ENCODE measurements around the gene MCU.

MCU gene

GRCh38 chr10:72818076-72818475, 126.1 kb downstream of the MCU start:
- no peak for TF ChIP-seq POLR2A (IDR thresholded peaks at IDR 0.05; ENCODE audit: extremely low read depth, insufficient read length)
- TF ChIP-seq, protein P1, sequence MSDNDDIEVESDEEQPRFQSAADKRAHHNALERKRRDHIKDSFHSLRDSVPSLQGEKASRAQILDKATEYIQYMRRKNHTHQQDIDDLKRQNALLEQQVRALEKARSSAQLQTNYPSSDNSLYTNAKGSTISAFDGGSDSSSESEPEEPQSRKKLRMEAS (IDR thresholded peaks at IDR 0.05; ENCODE audit: low read depth, low read length): no peak
- H3K4me3 ChIP-seq (ENCODE audit: low read depth, low read length): no peak overlapping the region
- DNase-seq (ENCODE audit: low read depth): no peak

DNA sequence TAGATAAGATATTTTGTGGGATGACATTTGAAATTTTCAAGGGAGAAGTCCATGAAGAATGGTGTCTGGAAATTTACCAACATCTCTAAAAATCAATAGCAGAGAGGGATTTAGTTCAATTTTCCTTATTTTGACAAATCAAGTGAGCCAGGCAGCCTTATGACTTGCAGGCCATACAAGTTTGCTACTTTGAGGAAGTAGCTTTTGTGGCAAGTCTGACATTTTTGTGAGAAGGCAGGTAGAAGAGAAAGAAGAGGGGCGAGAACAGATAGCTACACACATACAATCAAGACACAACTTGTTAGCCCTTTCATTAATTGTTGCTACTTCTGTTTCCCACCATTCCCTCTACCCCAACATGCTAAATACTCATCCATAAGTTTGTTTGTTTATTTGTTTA, 127.1 kb downstream of the MCU start:
- TF ChIP-seq, protein P1 (IDR thresholded peaks at IDR 0.05; ENCODE audit: low read depth, low read length): no peak
- no peak for TF ChIP-seq MYC (IDR thresholded peaks at IDR 0.05; ENCODE audit: low read depth, low read length)
- no peak for TF ChIP-seq POLR2A (IDR thresholded peaks at IDR 0.05; ENCODE audit: extremely low read depth, insufficient read length)
- no peak for TF ChIP-seq CTCF (IDR thresholded peaks at IDR 0.05; ENCODE audit: low read depth, low read length)
- H3K4me3 ChIP-seq (ENCODE audit: low read depth, low read length): no peak overlapping the region
- DNase-seq (ENCODE audit: low read depth): peak; percentile 47

GRCh38 chr10:72821606-72822005, 129.7 kb downstream of the MCU start:
- no peak for DNase-seq (ENCODE audit: low read depth)
- no peak overlapping the region for H3K4me3 ChIP-seq (ENCODE audit: low read depth, low read length)
- no peak for TF ChIP-seq POLR2A (IDR thresholded peaks at IDR 0.05; ENCODE audit: extremely low read depth, insufficient read length)
- TF ChIP-seq MYC (IDR thresholded peaks at IDR 0.05; ENCODE audit: low read depth, low read length): no peak

DNA sequence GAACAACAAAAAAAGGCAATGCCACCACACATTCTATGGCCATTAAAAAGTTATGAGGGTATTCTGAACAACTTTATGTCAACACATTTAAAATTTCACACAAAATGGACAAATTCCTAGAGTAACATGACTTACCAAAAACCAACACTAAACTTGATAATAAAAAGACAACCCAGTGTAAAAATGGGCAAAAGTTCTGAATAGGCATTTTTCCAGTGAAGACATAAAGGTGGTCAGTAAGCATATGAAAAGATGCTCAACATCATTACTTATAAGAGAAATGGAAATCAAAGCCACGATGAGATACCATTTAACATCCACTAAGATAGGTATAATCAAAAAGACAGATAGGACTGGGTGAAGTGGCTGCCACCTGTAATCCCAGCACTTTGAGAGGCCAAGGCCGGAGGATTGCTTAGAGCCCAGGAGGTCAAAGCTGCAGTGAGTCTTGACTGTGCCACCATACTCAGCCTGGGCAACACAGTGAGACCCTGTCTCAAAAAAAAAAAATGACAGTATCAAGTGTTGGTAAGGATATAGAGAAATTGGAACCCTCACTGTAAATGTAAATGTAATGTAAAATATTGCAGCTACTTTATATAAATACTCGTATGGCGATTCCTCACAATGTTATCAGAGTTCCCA, 130.5 kb downstream of the MCU start:
- H3K4me3 ChIP-seq (ENCODE audit: low read depth, low read length): no peak overlapping the region
- TF ChIP-seq MYC (IDR thresholded peaks at IDR 0.05; ENCODE audit: low read depth, low read length): no peak
- no peak for TF ChIP-seq CTCF (IDR thresholded peaks at IDR 0.05; ENCODE audit: low read depth, low read length)
- TF ChIP-seq, protein P1 (IDR thresholded peaks at IDR 0.05; ENCODE audit: low read depth, low read length): no peak
- TF ChIP-seq POLR2A (IDR thresholded peaks at IDR 0.05; ENCODE audit: extremely low read depth, insufficient read length): no peak
- DNase-seq (ENCODE audit: low read depth): no peak

DNA sequence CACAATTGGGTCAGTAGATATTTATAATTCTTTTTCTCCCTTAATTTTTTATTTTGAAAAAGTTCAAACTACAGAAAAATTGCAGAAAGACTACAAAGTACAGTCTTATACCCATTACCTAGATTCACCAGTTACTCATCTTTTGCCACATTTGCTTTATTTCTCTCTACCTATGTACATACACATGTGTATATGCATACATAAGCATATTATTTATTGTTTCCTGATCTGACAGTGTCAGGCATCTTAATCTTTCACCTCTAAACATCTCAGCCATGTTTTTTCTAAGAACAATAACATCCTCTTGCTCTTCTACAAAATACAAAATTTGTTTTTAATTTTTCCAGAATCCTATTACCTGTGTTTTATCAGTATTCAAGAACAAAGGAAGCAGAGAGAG, 133.2 kb downstream of the MCU start:
- TF ChIP-seq, protein P1 (IDR thresholded peaks at IDR 0.05; ENCODE audit: low read depth, low read length): no peak
- no peak for TF ChIP-seq POLR2A (IDR thresholded peaks at IDR 0.05; ENCODE audit: extremely low read depth, insufficient read length)
- no peak for TF ChIP-seq MYC (IDR thresholded peaks at IDR 0.05; ENCODE audit: low read depth, low read length)
- TF ChIP-seq CTCF (IDR thresholded peaks at IDR 0.05; ENCODE audit: low read depth, low read length): no peak
- no peak for DNase-seq (ENCODE audit: low read depth)
- no peak overlapping the region for H3K4me3 ChIP-seq (ENCODE audit: low read depth, low read length)

DNA sequence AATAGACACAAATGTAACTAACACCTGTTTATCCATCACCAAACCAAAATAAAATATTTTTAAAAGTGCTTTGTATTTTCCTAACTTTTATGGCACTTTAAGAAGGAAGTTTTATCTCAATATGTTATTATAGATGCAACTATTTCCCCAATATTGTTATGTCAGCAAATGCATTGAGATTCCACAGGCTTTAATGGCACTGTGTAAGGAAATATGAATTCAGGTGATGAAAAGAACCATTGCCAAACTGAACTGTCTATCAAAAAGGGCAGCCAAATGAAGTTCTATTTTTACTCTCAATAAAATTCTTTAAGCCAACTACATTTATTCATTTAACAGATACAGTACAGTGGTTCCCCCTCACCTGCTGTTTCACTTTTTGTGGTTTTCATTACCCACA, 134.4 kb downstream of the MCU start:
- TF ChIP-seq CTCF (IDR thresholded peaks at IDR 0.05; ENCODE audit: low read depth, low read length) (no peak), MYC (IDR thresholded peaks at IDR 0.05; ENCODE audit: low read depth, low read length) (no peak), POLR2A (IDR thresholded peaks at IDR 0.05; ENCODE audit: extremely low read depth, insufficient read length) (no peak)
- TF ChIP-seq, protein P1 (IDR thresholded peaks at IDR 0.05; ENCODE audit: low read depth, low read length): no peak
- no peak for DNase-seq (ENCODE audit: low read depth)
- H3K4me3 ChIP-seq (ENCODE audit: low read depth, low read length): no peak overlapping the region

DNA sequence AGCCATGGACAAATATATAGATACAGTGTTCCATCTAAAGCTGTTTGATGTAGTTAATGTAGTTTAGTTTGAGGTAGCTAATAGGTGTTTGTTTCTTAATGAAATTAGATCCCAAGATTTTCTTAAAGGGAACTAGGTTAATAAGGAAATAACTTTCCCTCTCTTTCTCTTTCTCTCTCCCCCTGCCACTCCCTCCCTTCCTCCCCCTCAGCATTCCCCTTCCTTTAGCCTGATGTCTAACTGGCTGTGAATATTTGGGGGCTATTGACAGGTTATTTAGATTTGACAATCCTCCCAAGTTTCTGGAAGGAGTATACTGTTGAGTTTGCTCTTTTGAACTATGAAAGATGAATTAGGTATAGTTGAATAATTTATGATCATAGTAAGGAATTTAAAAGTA, 136.4 kb downstream of the MCU start:
- H3K4me3 ChIP-seq (ENCODE audit: low read depth, low read length): no peak overlapping the region
- no peak for TF ChIP-seq MYC (IDR thresholded peaks at IDR 0.05; ENCODE audit: low read depth, low read length)
- TF ChIP-seq CTCF (IDR thresholded peaks at IDR 0.05; ENCODE audit: low read depth, low read length): no peak
- no peak for TF ChIP-seq POLR2A (IDR thresholded peaks at IDR 0.05; ENCODE audit: extremely low read depth, insufficient read length)
- TF ChIP-seq, protein P1 (IDR thresholded peaks at IDR 0.05; ENCODE audit: low read depth, low read length): no peak
- no peak for DNase-seq (ENCODE audit: low read depth)
